Measurements from ENCODE around the gene CLEC18C. TPM values are rescaled to one million over a fixed set of nuclear protein-coding genes. Genes with fewer than 3 reads are reported as not detected.
"Not testable (repeated sequence)": the region's sequence is repeated elsewhere in the genome, so short reads cannot be mapped to it uniquely, and the experiment has no call there.

Gene CLEC18C
- total RNA-seq, 1 donor: 0.31 TPM

DNA sequence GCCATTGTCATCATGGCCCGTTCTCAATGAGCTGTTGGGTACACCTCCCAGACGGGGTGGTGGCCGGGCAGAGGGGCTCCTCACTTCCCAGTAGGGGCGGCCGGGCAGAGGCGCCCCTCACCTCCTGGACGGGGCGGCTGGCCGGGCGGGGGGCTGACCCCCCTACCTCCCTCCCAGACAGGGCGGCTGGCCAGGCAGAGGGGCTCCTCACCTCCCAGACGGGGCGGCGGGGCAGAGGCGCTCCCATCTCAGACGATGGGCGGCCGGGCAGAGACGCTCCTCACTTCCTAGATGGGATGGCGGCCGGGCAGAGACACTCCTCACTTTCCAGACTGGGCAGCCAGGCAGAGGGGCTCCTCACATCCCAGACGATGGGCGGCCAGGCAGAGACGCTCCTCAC lies 51.1 kb downstream of the CLEC18C start:
- not testable (repeated sequence) for H3K4me3 ChIP-seq (ENCODE audit: low read length)

DNA sequence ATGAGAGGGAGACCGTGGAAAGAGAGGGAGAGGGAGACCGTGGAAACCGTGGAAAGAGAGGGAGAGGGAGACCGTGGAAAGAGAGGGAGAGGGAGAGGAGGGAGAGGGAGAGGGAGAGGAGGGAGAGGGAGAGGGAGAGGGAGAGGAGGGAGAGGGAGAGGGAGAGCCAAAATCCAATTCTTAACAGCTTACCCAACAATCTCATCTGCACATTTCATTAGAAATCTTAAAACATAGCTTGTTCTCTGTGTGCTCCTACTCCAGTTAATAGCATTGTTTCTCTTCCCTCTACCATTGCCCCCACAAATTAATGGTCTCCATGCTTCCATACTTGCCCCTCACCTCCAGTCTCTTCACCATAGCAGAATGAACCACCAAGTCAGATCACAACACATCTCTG lies 51.8 kb downstream of the CLEC18C start:
- H3K4me1 ChIP-seq (ENCODE audit: insufficient read depth, low read length); H3K27me3 ChIP-seq (ENCODE audit: insufficient read depth, low read length); H3K9me3 ChIP-seq (ENCODE audit: low read depth, low read length); H3K4me3 ChIP-seq (ENCODE audit: low read length): not testable (repeated sequence)

More for the DNA sequence above, 51.1 kb downstream of the CLEC18C start:
- not testable (repeated sequence) for H3K4me1 ChIP-seq (ENCODE audit: insufficient read depth, low read length); H3K9me3 ChIP-seq (ENCODE audit: low read depth, low read length); H3K27me3 ChIP-seq (ENCODE audit: insufficient read depth, low read length)

DNA sequence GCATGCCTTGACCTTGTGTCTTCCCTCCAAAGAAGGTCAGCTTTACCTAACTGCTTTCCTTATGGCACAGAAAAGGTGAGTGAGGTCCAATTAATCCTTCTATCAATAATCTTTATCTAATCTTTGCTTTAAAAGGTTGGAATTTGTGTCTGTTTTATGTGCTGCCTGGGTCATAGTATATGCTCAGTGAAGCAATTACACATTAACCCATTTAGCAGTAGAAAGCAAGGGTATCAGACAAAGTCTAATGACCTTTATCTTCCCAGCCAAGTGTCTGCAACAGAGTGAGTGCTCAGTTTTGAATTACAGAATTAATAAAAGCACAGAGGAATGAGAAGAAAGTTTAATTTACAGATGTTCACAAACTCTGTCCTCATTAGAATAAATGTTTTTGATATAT lies 52.4 kb downstream of the CLEC18C start:
- not testable (repeated sequence) for H3K9me3 ChIP-seq (ENCODE audit: low read depth, low read length); H3K4me1 ChIP-seq (ENCODE audit: insufficient read depth, low read length); H3K27me3 ChIP-seq (ENCODE audit: insufficient read depth, low read length); H3K4me3 ChIP-seq (ENCODE audit: low read length)

- H3K4me3 ChIP-seq (ENCODE audit: low read length); H3K4me1 ChIP-seq (ENCODE audit: insufficient read depth, low read length); H3K27me3 ChIP-seq (ENCODE audit: insufficient read depth, low read length); H3K9me3 ChIP-seq (ENCODE audit: low read depth, low read length): not testable (repeated sequence)
These were observed 58.2 kb downstream of the CLEC18C start for GRCh38 chr16:70231831-70232230.

Other genes with a start within 250 kb of the CLEC18C start
- gene CLEC18A, start 222.5 kb upstream of the CLEC18C start, total RNA-seq: 1.4 TPM
- 16.6 TPM for gene PDPR, start 59.5 kb upstream of the CLEC18C start, total RNA-seq
- 37.4 TPM for gene EXOSC6, start 78.2 kb downstream of the CLEC18C start, total RNA-seq
- 8.8 TPM for gene AARS1, start 115.7 kb downstream of the CLEC18C start, total RNA-seq
- gene DDX19B, start 125.4 kb downstream of the CLEC18C start, total RNA-seq: 37.4 TPM
- gene DDX19A, start 173.1 kb downstream of the CLEC18C start, total RNA-seq: 32.7 TPM